C4-2B (cell line): ENCODE data around the gene TSPAN12.

Source experiments
- H3K27ac ChIP-seq: fragments of 450-650 bp; 2 replicates; pipeline ENCODE4 v1.5.1; 2017
- ZFX ChIP-seq: fragments of 450-650 bp; IDR thresholded peaks from 2 replicates; pipeline ENCODE4 v1.6.1; 2017
- TF ChIP-seq, protein P1 (sequence below): fragments of 450-650 bp; conservative IDR thresholded peaks from 2 replicates; pipeline ENCODE4 v1.5.1; 2017; ENCODE audit warnings: mild to moderate bottlenecking

TSPAN12 gene

DNA sequence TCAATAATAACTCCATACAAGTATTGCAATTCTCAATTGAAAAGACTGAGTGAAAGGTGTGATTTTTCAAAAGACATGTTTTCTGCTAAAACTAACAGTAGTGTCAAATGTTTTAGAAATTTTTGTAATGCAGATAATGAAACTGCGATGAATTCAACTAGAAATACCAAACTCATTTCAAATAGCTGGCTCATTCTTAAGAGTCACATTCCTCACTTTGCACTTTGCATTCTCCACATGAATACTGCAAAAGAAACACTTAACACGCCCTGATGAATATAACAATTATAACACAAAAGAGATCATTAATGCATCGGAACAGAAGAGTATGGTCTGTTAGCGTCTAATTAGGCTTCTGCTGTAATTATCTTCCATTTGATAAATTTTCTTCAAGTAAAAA, 15.5 kb upstream of the TSPAN12 start:
- H3K27ac ChIP-seq, result no peak overlapping the region
- TF ChIP-seq ZFX, result no peak
- TF ChIP-seq, protein P1, sequence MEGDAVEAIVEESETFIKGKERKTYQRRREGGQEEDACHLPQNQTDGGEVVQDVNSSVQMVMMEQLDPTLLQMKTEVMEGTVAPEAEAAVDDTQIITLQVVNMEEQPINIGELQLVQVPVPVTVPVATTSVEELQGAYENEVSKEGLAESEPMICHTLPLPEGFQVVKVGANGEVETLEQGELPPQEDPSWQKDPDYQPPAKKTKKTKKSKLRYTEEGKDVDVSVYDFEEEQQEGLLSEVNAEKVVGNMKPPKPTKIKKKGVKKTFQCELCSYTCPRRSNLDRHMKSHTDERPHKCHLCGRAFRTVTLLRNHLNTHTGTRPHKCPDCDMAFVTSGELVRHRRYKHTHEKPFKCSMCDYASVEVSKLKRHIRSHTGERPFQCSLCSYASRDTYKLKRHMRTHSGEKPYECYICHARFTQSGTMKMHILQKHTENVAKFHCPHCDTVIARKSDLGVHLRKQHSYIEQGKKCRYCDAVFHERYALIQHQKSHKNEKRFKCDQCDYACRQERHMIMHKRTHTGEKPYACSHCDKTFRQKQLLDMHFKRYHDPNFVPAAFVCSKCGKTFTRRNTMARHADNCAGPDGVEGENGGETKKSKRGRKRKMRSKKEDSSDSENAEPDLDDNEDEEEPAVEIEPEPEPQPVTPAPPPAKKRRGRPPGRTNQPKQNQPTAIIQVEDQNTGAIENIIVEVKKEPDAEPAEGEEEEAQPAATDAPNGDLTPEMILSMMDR, result no peak

GRCh38 chr7:120869700-120870099, 11.8 kb upstream of the TSPAN12 start:
- no peak for TF ChIP-seq ZFX
- TF ChIP-seq, protein P1, result no peak
- H3K27ac ChIP-seq, result no peak overlapping the region

DNA sequence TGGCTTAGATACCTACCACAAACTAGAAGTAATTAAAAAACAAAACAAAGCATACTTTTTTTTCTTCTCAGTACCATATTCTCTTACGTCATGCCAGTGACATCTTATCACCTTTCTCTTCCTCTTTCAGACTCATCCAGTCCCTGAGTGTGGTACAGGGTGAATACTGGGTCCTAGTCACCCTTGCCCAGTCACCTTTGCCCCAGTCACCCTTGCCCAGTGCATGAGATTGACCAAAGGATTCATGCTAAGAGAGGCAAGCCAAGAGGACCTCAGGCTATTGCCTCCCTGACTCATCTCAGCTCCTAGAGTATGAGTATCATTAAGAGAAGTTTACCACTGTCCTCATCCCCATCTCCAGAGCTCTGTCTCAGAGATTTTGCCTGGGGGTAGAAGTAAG, 10.0 kb upstream of the TSPAN12 start:
- no peak for TF ChIP-seq ZFX
- H3K27ac ChIP-seq, result no peak overlapping the region

GRCh38 chr7:120865191-120865981, 7.4 kb upstream of the TSPAN12 start:
- TF ChIP-seq, protein P1, result no peak
- no peak for TF ChIP-seq ZFX
- H3K27ac ChIP-seq, result no peak overlapping the region

DNA sequence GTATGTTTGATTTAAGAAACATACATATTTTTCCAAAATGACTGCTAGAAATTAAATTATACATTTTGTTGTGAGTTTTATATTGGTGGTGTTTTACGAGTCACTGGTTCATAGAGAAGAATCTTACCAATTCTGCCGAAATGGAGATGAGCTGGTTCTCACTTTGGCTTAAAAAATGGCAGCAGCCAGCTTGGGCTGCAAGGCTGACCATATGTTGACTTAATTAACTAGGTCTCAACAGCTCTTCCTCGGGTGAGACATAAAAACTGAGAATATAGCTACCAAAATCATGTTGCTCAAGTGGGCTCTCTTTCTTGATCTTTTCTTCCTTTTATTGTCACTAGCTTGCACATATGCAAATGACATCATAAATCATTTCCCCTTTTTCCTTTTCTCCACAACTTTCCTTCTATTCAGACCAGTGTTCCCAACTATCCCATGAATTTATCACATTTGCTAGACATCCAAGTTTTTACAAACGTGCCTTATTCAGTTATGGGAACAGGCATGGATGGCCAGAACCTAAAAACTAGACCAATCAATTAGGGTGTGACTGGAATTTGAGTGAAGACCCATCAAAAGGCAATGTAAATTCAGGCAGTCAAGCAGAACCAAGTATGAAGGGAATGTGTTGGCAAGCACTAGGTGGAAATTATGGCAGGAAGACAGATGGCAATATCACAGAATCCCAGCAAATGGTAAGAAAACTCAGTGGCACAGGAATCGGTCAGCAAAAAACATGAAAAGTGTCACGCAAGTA, 6.4 kb upstream of the TSPAN12 start:
- no peak overlapping the region for H3K27ac ChIP-seq
- no peak for TF ChIP-seq ZFX
- TF ChIP-seq, protein P1, result no peak

DNA sequence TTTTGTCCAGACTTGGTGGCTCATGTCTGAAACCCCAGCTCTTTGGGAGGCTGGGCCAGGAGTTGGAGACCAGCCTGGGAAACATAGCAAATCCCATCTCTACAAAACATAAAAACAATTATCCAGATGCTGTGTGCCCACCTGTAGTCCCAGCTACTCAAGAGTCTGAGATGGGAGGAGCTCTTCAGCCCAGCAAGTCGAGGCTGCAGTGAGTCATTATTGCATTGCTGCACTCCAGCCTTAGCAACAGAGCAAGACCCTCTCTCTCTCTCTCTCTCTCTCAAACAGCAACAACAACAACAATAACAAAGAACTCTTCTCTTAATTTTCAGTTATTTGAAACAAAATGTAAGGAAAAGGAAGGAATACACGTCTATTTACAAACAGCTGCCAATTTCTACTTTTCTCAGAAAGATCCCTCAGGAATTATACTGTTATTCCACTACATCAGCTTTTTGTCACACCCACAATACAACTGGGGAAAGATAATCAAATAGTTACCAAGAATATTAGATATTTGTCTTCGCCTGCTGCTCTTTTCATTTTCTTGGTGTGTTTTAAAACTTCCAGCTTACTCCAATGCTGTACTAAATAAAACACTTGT, 5.1 kb upstream of the TSPAN12 start:
- H3K27ac ChIP-seq, result no peak overlapping the region
- TF ChIP-seq, protein P1, result no peak
- TF ChIP-seq ZFX, result no peak

GRCh38 chr7:120860156-120860555, 2.2 kb upstream of the TSPAN12 start:
- TF ChIP-seq, protein P1, result no peak
- no peak for TF ChIP-seq ZFX
- no peak overlapping the region for H3K27ac ChIP-seq
